NB4 (cell line): ENCODE results near the gene NTM.

Source experiments
- MYC ChIP-seq: IDR thresholded peaks from 2 replicates; pipeline ENCODE4 v1.6.1; 2011; ENCODE audit warnings: low read depth, low read length
- POLR2A ChIP-seq: IDR thresholded peaks from 2 replicates; pipeline ENCODE4 v1.6.1; 2011; ENCODE audit warnings: mild to moderate bottlenecking; ENCODE audit not compliant: insufficient read length; ENCODE audit errors: extremely low read depth
- TF ChIP-seq, protein P1 (sequence below): IDR thresholded peaks from one replicate; pipeline ENCODE4 v1.5.1; 2012; ENCODE audit warnings: low read depth, low read length

GRCh38 chr11:132256528-132257279, 886.3 kb downstream of the NTM start:
- TF ChIP-seq MYC (no peak), POLR2A (no peak)
- TF ChIP-seq, protein P1, sequence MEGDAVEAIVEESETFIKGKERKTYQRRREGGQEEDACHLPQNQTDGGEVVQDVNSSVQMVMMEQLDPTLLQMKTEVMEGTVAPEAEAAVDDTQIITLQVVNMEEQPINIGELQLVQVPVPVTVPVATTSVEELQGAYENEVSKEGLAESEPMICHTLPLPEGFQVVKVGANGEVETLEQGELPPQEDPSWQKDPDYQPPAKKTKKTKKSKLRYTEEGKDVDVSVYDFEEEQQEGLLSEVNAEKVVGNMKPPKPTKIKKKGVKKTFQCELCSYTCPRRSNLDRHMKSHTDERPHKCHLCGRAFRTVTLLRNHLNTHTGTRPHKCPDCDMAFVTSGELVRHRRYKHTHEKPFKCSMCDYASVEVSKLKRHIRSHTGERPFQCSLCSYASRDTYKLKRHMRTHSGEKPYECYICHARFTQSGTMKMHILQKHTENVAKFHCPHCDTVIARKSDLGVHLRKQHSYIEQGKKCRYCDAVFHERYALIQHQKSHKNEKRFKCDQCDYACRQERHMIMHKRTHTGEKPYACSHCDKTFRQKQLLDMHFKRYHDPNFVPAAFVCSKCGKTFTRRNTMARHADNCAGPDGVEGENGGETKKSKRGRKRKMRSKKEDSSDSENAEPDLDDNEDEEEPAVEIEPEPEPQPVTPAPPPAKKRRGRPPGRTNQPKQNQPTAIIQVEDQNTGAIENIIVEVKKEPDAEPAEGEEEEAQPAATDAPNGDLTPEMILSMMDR = no peak
